GM13977 (cell line): ENCODE results near the gene MBP.

Experiments
- DNase-seq: peaks from one replicate; pipeline ENCODE4 v3.0.0; 2012; ENCODE audit warnings: low spot score
- CTCF ChIP-seq: IDR thresholded peaks from 2 replicates; pipeline ENCODE4 v1.5.1; 2012; ENCODE audit warnings: mild to moderate bottlenecking, control low read depth; ENCODE audit not compliant: insufficient read depth; ENCODE audit errors: extremely low read depth, missing control alignments
- in situ Hi-C: fragments of 300-500 bp; cut with MboI; formaldehyde crosslinking; loops from one replicate; pipeline ENCODE4 v1.12.0; 2022; ENCODE audit warnings: low sequenced_read_pairs, low pct_unique_long_range_greater_than_20kb, mixed read lengths, inconsistent platforms; ENCODE audit not compliant: unreplicated experiment

The MBP gene

GRCh38 chr18:77012806-77013541 is 119.6 kb downstream of the MBP start:
- no peak for TF ChIP-seq CTCF
- DNase-seq, result no peak
- in situ Hi-C loops, result loop anchor here (25.0 kb wide), 1 partner anchor 199 kb away; no protein-coding TSS in a partner anchor

GRCh38 chr18:77012120-77012519 is 120.5 kb downstream of the MBP start:
- in situ Hi-C loops, result loop anchor here (25.0 kb wide), 1 partner anchor 200 kb away; no protein-coding TSS in a partner anchor
- TF ChIP-seq CTCF, result no peak
- DNase-seq, result no peak

GRCh38 chr18:77009675-77010074 is 122.9 kb downstream of the MBP start:
- DNase-seq, result no peak
- in situ Hi-C loops, result loop anchor here (25.0 kb wide), 1 partner anchor 203 kb away; no protein-coding TSS in a partner anchor
- TF ChIP-seq CTCF, result no peak

GRCh38 chr18:77008576-77009315 is 123.8 kb downstream of the MBP start:
- no peak for TF ChIP-seq CTCF
- in situ Hi-C loops, result loop anchor here (25.0 kb wide), 1 partner anchor 204 kb away; no protein-coding TSS in a partner anchor
- no peak for DNase-seq

- no peak for TF ChIP-seq CTCF
- in situ Hi-C loops, result loop anchor here (25.0 kb wide), 1 partner anchor 204 kb away; no protein-coding TSS in a partner anchor
- no peak for DNase-seq
These were observed 124.6 kb downstream of the MBP start for GRCh38 chr18:77008006-77008405.

GRCh38 chr18:77007251-77007650 is 125.3 kb downstream of the MBP start:
- TF ChIP-seq CTCF, result no peak
- in situ Hi-C loops, result loop anchor here (25.0 kb wide), 1 partner anchor 205 kb away; no protein-coding TSS in a partner anchor
- no peak for DNase-seq
